ENCODE results near the gene HINT1.
"Not testable (repeated sequence)": the region's sequence is repeated elsewhere in the genome, so short reads cannot be mapped to it uniquely, and the experiment has no call there.

Gene HINT1

GRCh38 chr5:131163276-131164119 is 1.6 kb downstream of the HINT1 start:
- Mint-ChIP-seq H3K27me3 (no peaks in the 10 kb centered on the region), H3K27ac (peak overlapping the region; percentile 95), H3K9me3 (no peaks in the 10 kb centered on the region), H3K4me3 (peak overlapping the region; percentile 71), H3K4me1 (peaks cover 21% of the 10 kb centered on the region), H3K36me3 (peaks cover 21% of the 10 kb centered on the region)
- DNase-seq (ENCODE audit: low spot score in 2 of 2) = no peak
- ATAC-seq (ENCODE audit: low read depth) = no peak

- DNase-seq (ENCODE audit: low spot score in 2 of 2) = no peak
- Mint-ChIP-seq H3K27ac (no peak overlapping the region), H3K9me3 (no peaks in the 10 kb centered on the region), H3K4me3 (no peak overlapping the region), H3K36me3 (peaks cover 23% of the 10 kb centered on the region), H3K4me1 (peaks cover 16% of the 10 kb centered on the region), H3K27me3 (no peaks in the 10 kb centered on the region)
- no peak for ATAC-seq (ENCODE audit: low read depth)
These were observed 4.9 kb downstream of the HINT1 start for GRCh38 chr5:131160134-131160533.

DNA sequence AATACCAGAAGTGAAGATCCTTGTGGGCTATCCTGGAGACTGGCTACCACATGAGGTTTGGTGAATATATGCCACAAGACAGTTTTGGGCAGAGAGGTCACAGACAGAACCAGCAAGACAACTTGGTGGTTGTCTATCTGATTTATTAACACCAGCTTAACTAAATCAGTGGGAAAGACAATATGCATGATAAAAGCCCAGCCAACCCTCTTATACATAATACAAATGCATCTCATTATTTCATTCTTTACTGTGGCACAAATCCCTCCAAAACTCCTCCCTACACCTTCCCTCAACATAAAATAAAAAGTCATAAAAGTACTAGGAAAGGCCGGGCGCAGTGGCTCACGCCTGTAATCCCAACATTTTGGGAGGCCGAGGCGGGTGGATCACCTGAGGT is 8.1 kb downstream of the HINT1 start:
- H3K4me3 Mint-ChIP-seq = no peak overlapping the region
- H3K4me1 Mint-ChIP-seq = peaks cover 7% of the 10 kb centered on the region
- no peak for DNase-seq (ENCODE audit: low spot score in 2 of 2)
- H3K36me3 Mint-ChIP-seq = peaks cover 18% of the 10 kb centered on the region
- no peak for ATAC-seq (ENCODE audit: low read depth)
- peak overlapping the region; percentile 53 for H3K27ac Mint-ChIP-seq
- no peaks in the 10 kb centered on the region for H3K9me3 Mint-ChIP-seq
- H3K27me3 Mint-ChIP-seq = no peaks in the 10 kb centered on the region

DNA sequence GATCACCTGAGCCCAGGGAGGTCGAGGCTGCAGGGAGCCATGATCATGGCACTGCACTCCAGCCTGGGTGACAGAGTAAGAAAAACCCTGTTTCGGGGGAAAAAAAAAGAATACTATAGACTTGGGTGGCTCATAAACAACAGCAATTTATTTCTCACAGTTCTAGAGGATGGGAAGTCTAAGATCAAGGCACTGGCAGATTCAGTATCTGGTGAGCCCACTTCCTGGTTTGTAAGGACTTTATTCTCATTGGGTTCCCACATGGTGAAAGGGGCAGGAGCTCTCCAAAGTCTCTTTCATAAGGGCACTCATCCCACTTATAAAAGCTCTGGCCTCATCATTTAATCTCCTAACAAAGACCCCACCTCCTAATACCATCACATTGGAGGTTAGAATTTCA is 8.7 kb downstream of the HINT1 start:
- peaks cover 16% of the 10 kb centered on the region for H3K36me3 Mint-ChIP-seq
- H3K4me1 Mint-ChIP-seq = peaks cover 7% of the 10 kb centered on the region
- no peak overlapping the region for H3K4me3 Mint-ChIP-seq
- H3K27ac Mint-ChIP-seq = peak overlapping the region; percentile 53
- H3K27me3 Mint-ChIP-seq = no peaks in the 10 kb centered on the region
- H3K9me3 Mint-ChIP-seq = no peaks in the 10 kb centered on the region
- ATAC-seq (ENCODE audit: low read depth) (no peak), DNase-seq (ENCODE audit: low spot score in 2 of 2) (no peak)

- no peak overlapping the region for H3K27ac Mint-ChIP-seq
- no peak overlapping the region for H3K4me3 Mint-ChIP-seq
- H3K9me3 Mint-ChIP-seq = no peaks in the 10 kb centered on the region
- ATAC-seq (ENCODE audit: low read depth) (no peak), DNase-seq (ENCODE audit: low spot score in 2 of 2) (no peak)
- peaks cover 2% of the 10 kb centered on the region for H3K36me3 Mint-ChIP-seq
- H3K4me1 Mint-ChIP-seq = no peaks in the 10 kb centered on the region
- H3K27me3 Mint-ChIP-seq = no peaks in the 10 kb centered on the region
These were observed 13.8 kb downstream of the HINT1 start for GRCh38 chr5:131151216-131151615.

GRCh38 chr5:131150408-131150807 is 14.6 kb downstream of the HINT1 start:
- Mint-ChIP-seq H3K4me3 (no peak overlapping the region), H3K4me1 (no peaks in the 10 kb centered on the region), H3K36me3 (peaks cover 2% of the 10 kb centered on the region), H3K27ac (no peak overlapping the region), H3K27me3 (no peaks in the 10 kb centered on the region), H3K9me3 (no peaks in the 10 kb centered on the region)
- ATAC-seq (ENCODE audit: low read depth) (no peak), DNase-seq (ENCODE audit: low spot score in 2 of 2) (no peak)

DNA sequence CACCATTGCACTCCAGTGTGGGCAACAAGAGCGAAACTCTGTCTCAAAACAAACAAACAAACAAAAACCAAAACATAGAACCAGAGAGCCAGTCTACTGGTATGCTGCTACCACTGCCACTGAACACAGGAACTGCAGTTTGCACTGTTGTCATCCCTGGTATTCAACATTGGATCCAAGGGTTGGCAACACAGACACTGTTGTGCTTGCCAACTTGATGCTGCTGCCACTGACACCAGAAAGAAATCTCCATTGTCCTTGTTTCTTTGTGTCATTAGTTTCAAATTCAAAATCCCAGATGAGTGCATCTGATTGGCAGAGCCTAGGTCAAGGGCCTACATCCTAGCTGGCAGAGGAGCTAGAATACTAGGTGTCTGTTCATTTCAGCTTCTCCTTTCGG is 16.2 kb downstream of the HINT1 start:
- H3K4me1 Mint-ChIP-seq = no peaks in the 10 kb centered on the region
- H3K27me3 Mint-ChIP-seq = no peaks in the 10 kb centered on the region
- DNase-seq (ENCODE audit: low spot score in 2 of 2) (no peak), ATAC-seq (ENCODE audit: low read depth) (no peak)
- peaks cover 1% of the 10 kb centered on the region for H3K36me3 Mint-ChIP-seq
- no peak overlapping the region for H3K27ac Mint-ChIP-seq
- no peaks in the 10 kb centered on the region for H3K9me3 Mint-ChIP-seq
- H3K4me3 Mint-ChIP-seq = no peak overlapping the region

DNA sequence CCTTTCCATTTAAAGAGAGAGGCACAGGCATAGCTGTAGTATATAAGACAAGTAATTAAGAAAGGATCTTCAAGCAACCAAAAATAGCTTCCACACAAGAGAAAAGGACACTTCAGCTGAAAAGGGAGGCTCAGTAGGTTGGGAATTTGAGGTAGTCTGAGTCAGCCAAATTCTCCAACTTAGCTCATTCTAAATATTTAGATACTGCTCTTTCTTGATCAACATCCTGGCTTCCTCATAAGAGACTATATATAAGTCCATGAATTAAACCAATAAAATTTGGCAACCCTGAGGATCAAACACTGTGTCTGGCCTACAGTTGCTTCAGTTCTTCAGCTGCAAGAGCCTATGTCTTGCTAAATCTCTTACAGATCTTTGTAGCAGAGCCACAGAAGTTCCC is 17.8 kb downstream of the HINT1 start:
- Mint-ChIP-seq H3K27ac (no peak overlapping the region), H3K36me3 (no peaks in the 10 kb centered on the region)

DNA sequence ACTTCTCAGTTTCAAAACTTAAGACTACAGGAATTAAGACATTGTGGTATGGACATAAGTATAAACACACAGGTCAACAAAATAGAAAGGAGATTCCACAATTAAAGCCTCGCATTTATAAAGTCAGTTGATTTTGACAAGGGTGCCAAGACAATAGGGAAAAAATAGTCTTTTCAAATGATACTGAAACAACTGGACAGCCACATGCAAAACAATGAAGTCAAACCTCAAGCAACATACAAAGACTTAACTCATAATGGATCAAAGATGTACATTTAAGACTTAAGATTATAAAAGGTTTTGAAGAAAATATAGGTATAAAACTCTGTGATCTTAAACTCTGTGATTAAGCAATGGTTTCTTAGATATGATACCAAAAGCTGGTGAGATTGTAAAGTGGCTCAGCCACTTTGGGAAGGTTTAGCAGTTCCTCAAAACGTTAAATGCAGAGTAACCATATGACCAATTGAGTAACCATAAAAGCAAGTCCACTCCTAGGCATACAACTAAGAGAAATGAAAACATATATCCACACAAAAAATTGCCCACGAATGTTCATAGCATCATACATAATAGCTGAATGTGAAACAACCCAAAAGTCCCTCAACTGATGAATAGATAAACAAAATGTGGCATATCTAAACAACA is 22.0 kb downstream of the HINT1 start:
- Mint-ChIP-seq H3K27me3 (peaks cover 2% of the 10 kb centered on the region), H3K4me1 (no peaks in the 10 kb centered on the region), H3K9me3 (no peaks in the 10 kb centered on the region), H3K4me3 (no peak overlapping the region), H3K36me3 (no peaks in the 10 kb centered on the region), H3K27ac (no peak overlapping the region)
- no peak for ATAC-seq (ENCODE audit: low read depth)
- DNase-seq (ENCODE audit: low spot score in 2 of 2) = no peak

More for the DNA sequence above, 17.8 kb downstream of the HINT1 start:
- Mint-ChIP-seq H3K4me3 (no peak overlapping the region), H3K27me3 (no peaks in the 10 kb centered on the region), H3K4me1 (no peaks in the 10 kb centered on the region), H3K9me3 (no peaks in the 10 kb centered on the region)
- DNase-seq (ENCODE audit: low spot score in 2 of 2) = no peak
- ATAC-seq (ENCODE audit: low read depth) = no peak

DNA sequence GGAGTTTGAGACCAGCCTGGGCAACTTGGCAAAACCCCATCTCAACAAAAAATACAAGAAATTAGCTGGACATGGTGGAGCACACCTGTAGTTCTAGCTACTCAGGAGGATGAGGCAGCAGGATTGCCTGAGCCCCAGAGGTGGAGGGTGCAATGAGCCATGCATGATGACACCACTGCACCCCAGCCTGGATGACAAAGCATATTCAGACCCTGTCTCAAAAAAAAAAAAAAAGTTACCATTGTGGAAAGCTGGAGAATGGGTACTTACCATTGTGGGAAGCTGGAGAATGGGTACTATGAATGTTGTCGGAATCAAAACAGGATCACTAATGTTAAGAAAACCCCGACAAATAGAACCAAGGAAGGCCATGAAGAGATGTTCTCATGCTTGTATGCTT is 25.7 kb downstream of the HINT1 start:
- no peak overlapping the region for H3K4me3 Mint-ChIP-seq
- no peak for ATAC-seq (ENCODE audit: low read depth)
- no peak for DNase-seq (ENCODE audit: low spot score in 2 of 2)
- peaks cover 3% of the 10 kb centered on the region for H3K9me3 Mint-ChIP-seq
- no peak overlapping the region for H3K27ac Mint-ChIP-seq
- peaks cover 3% of the 10 kb centered on the region for H3K27me3 Mint-ChIP-seq
- peaks cover 2% of the 10 kb centered on the region for H3K36me3 Mint-ChIP-seq
- no peaks in the 10 kb centered on the region for H3K4me1 Mint-ChIP-seq

DNA sequence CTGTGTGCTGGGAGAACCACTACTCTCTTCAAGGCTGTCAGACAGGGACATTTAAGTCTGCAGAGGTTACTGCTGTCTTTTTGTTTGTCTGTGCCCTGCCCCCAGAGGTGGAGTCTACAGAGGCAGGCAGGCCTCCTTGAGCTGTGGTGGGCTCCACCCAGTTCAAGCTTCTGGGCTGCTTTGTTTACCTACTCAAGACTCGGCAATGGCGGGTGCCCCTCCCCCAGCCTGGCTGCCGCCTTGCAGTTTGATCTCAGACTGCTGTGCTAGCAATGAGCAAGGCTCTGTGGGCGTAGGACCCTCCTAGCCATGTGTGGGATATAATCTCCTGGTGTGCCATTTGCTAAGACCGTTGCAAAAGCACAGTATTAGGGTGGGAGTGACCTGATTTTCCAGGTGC is 26.6 kb downstream of the HINT1 start:
- not testable (repeated sequence) for DNase-seq (ENCODE audit: low spot score in 2 of 2); ATAC-seq (ENCODE audit: low read depth); H3K4me3 Mint-ChIP-seq; H3K9me3 Mint-ChIP-seq; H3K4me1 Mint-ChIP-seq; H3K27ac Mint-ChIP-seq; H3K36me3 Mint-ChIP-seq; H3K27me3 Mint-ChIP-seq

DNA sequence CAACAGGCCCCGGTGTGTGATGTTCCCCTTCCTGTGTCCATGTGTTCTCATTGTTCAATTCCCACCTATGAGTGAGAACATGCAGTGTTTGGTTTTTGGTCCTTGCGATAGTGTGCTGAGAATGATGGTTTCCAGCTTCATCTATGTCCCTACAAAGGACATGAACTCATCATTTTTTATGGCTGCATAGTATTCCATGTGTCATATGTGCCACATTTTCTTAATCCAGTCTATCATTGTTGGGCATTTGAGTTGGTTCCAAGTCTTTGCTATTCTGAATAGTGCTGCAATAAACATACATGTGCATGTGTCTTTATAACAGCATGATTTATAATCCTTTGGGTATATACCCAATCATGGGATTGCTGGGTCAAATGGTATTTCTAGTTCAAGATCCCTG is 32.0 kb downstream of the HINT1 start:
- H3K36me3 Mint-ChIP-seq, H3K27me3 Mint-ChIP-seq: not testable (repeated sequence)

DNA sequence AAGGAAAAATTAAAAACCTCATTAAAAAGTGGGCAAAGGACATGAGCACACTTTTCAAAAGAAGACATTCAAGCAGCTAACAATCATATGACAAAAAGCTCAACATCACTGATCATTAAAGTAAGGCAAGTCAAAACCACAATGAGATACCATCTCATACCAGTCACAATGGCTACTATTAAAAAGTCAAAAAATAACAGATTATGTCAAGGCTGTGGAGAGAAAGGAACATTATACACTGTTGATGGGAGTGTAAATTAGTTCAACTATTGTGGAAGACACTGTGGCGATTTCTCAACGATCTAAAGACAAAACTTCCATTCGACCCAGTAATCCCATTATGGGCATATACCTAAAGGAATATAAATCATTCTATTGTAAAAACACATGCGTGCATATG is 35.8 kb downstream of the HINT1 start:
- Mint-ChIP-seq H3K27me3 (peaks cover 8% of the 10 kb centered on the region), H3K4me1 (no peaks in the 10 kb centered on the region), H3K9me3 (peaks cover 6% of the 10 kb centered on the region), H3K27ac (no peak overlapping the region), H3K36me3 (peaks cover 7% of the 10 kb centered on the region), H3K4me3 (no peak overlapping the region)
- ATAC-seq (ENCODE audit: low read depth) (no peak), DNase-seq (ENCODE audit: low spot score in 2 of 2) (no peak)

More for the DNA sequence above, 32.0 kb downstream of the HINT1 start:
- not testable (repeated sequence) for H3K9me3 Mint-ChIP-seq; H3K4me1 Mint-ChIP-seq; ATAC-seq (ENCODE audit: low read depth); H3K27ac Mint-ChIP-seq; DNase-seq (ENCODE audit: low spot score in 2 of 2); H3K4me3 Mint-ChIP-seq

DNA sequence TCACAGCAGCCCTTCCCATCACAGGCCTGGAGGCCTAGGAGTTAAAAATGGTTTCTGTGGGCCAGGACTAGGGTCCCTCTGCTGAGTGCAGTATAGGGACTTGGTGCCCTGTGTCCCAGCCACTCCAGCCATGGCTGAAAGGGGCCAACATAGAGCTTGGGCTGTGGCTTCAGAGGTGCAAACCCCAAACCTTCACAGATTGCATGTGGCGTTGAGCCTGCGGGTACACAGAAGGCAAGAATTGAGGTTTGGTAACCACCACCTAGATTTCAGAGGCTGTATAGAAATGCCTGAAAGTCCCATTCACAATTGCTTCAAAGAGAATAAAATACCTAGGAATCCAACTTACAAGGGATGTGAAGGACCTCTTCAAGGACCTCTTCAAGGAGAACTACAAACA is 37.8 kb downstream of the HINT1 start:
- not testable (repeated sequence) for ATAC-seq (ENCODE audit: low read depth); DNase-seq (ENCODE audit: low spot score in 2 of 2); H3K4me3 Mint-ChIP-seq; H3K27ac Mint-ChIP-seq; H3K27me3 Mint-ChIP-seq; H3K4me1 Mint-ChIP-seq; H3K9me3 Mint-ChIP-seq
- H3K36me3 Mint-ChIP-seq = peaks cover 11% of the 10 kb centered on the region

DNA sequence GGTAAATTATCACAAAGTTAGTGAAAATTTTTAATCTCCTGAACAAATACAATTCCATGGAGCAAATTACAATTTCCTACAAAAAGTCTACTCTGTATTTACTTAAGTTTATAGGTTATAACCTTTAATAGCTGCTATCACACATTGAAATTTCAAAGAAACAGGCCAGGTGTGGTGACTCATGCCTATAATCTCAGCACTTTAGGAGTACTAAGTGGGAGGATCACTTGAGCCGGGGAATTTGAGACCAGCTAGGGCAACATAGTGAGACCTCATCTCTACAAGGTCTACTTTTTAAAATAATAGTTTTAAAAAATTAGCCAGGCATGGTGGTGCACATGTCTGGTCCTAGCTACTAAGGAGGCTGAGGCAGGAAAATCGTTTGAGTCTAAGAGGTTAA is 50.3 kb downstream of the HINT1 start:
- H3K36me3 Mint-ChIP-seq = no peaks in the 10 kb centered on the region
- DNase-seq (ENCODE audit: low spot score in 2 of 2) = no peak
- H3K4me3 Mint-ChIP-seq = no peak overlapping the region
- peaks cover under 1% of the 10 kb centered on the region for H3K9me3 Mint-ChIP-seq
- H3K4me1 Mint-ChIP-seq = peaks cover 5% of the 10 kb centered on the region
- H3K27me3 Mint-ChIP-seq = no peaks in the 10 kb centered on the region
- no peak for ATAC-seq (ENCODE audit: low read depth)
- H3K27ac Mint-ChIP-seq = no peak overlapping the region

All from memory B cell (primary cell).